ENCODE results near the gene TCF19.

The TCF19 gene

GRCh38 chr6:31158140-31158862 lies at the start of gene TCF19:
TCF19 (plus strand) TSS chr6:31158589; CDS start chr6:31159470, 881 bp downstream.
- in situ Hi-C loops (cut with MboI; ENCODE audit: low pct_unique_long_range_greater_than_20kb, low sequenced_read_pairs) = no loop called here
- DNase-seq = peak; percentile 100

- DNase-seq = no peak
- in situ Hi-C loops (cut with MboI; ENCODE audit: low pct_unique_long_range_greater_than_20kb, low sequenced_read_pairs) = no loop called here
Measured at GRCh38 chr6:31110825-31111582, 47.4 kb upstream of the TCF19 start.

- in situ Hi-C loops (cut with MboI; ENCODE audit: low pct_unique_long_range_greater_than_20kb, low sequenced_read_pairs) = no loop called here
- no peak for DNase-seq
Measured at GRCh38 chr6:31111712-31112111, 46.7 kb upstream of the TCF19 start.

GRCh38 chr6:31112478-31112877 lies 45.9 kb upstream of the TCF19 start, which contains the start of gene C6orf15:
C6orf15 (minus strand) TSS chr6:31112575; CDS start chr6:31112555, 20 bp downstream.
- DNase-seq = no peak
- in situ Hi-C loops (cut with MboI; ENCODE audit: low pct_unique_long_range_greater_than_20kb, low sequenced_read_pairs) = no loop called here

- in situ Hi-C loops (cut with MboI; ENCODE audit: low pct_unique_long_range_greater_than_20kb, low sequenced_read_pairs) = no loop called here
- DNase-seq = no peak
Measured at GRCh38 chr6:31113861-31114540, 44.4 kb upstream of the TCF19 start.

- no peak for DNase-seq
Measured at GRCh38 chr6:31114541-31114878, 43.9 kb upstream of the TCF19 start, which contains the start of gene PSORS1C1. PSORS1C1 (plus strand) TSS chr6:31114800; CDS start chr6:31129633, 14,833 bp downstream.

GRCh38 chr6:31114970-31115849 lies 43.2 kb upstream of the TCF19 start:
- no peak for DNase-seq
- in situ Hi-C loops (cut with MboI; ENCODE audit: low pct_unique_long_range_greater_than_20kb, low sequenced_read_pairs) = no loop called here

More at GRCh38 chr6:31114541-31114878, 43.9 kb upstream of the TCF19 start, which contains the start of gene PSORS1C1:
- in situ Hi-C loops (cut with MboI; ENCODE audit: low pct_unique_long_range_greater_than_20kb, low sequenced_read_pairs) = no loop called here

- no peak for DNase-seq
- in situ Hi-C loops (cut with MboI; ENCODE audit: low pct_unique_long_range_greater_than_20kb, low sequenced_read_pairs) = no loop called here
Measured at GRCh38 chr6:31115941-31116560, 42.3 kb upstream of the TCF19 start.

GRCh38 chr6:31116661-31117385 lies 41.6 kb upstream of the TCF19 start:
- no peak for DNase-seq
- in situ Hi-C loops (cut with MboI; ENCODE audit: low pct_unique_long_range_greater_than_20kb, low sequenced_read_pairs) = no loop called here

- in situ Hi-C loops (cut with MboI; ENCODE audit: low pct_unique_long_range_greater_than_20kb, low sequenced_read_pairs) = no loop called here
- DNase-seq = no peak
Measured at GRCh38 chr6:31118178-31118577, 40.2 kb upstream of the TCF19 start.

- DNase-seq = no peak
- in situ Hi-C loops (cut with MboI; ENCODE audit: low pct_unique_long_range_greater_than_20kb, low sequenced_read_pairs) = no loop called here
Measured at GRCh38 chr6:31120151-31120915, 38.1 kb upstream of the TCF19 start, which contains the start of gene CDSN. CDSN (minus strand) TSS chr6:31120446; CDS start chr6:31120419, 27 bp downstream.

GRCh38 chr6:31121131-31121790 lies 37.1 kb upstream of the TCF19 start:
- DNase-seq = no peak
- in situ Hi-C loops (cut with MboI; ENCODE audit: low pct_unique_long_range_greater_than_20kb, low sequenced_read_pairs) = no loop called here

GRCh38 chr6:31122791-31123706 lies 35.3 kb upstream of the TCF19 start:
- no peak for DNase-seq
- in situ Hi-C loops (cut with MboI; ENCODE audit: low pct_unique_long_range_greater_than_20kb, low sequenced_read_pairs) = no loop called here

GRCh38 chr6:31125162-31125561 lies 33.2 kb upstream of the TCF19 start:
- DNase-seq = no peak
- in situ Hi-C loops (cut with MboI; ENCODE audit: low pct_unique_long_range_greater_than_20kb, low sequenced_read_pairs) = no loop called here

- no peak for DNase-seq
- in situ Hi-C loops (cut with MboI; ENCODE audit: low pct_unique_long_range_greater_than_20kb, low sequenced_read_pairs) = no loop called here
Measured at GRCh38 chr6:31125586-31126363, 32.6 kb upstream of the TCF19 start.

Measured in KBM-7 (cell line).